Transverse colon (tissue), 4 donors: ENCODE data around the gene SERPINH1. TPM values are rescaled to one million over a fixed set of nuclear protein-coding genes. Genes with fewer than 3 reads are reported as not detected.

Experiments
- DNase-seq: peaks from one replicate; pipeline ENCODE4 v3.0.0-alpha.2; 2019
- H3K27ac ChIP-seq, 4 donors: fragments of 200-600 bp; sonication (generic); 2 replicates each; pipeline ENCODE4 v1.5.1; 2016 to 2018; ENCODE audit warnings: inconsistent platforms in 4 of 4
- H3K27me3 ChIP-seq: fragments of 200-600 bp; sonication (generic); 2 replicates; pipeline ENCODE4 v1.5.1; 2017; ENCODE audit warnings: inconsistent platforms
- H3K36me3 ChIP-seq, 4 donors: fragments of 200-600 bp; sonication (generic); 2 replicates each; pipeline ENCODE4 v1.5.1; 2017 to 2019; ENCODE audit warnings: inconsistent platforms in 4 of 4
- H3K4me1 ChIP-seq, 4 donors: fragments of 200-600 bp; sonication (generic); 2 replicates each; pipeline ENCODE4 v1.5.1; 2017 to 2020; ENCODE audit warnings: inconsistent platforms in 4 of 4
- H3K4me3 ChIP-seq, 4 donors: fragments of 200-600 bp; sonication (generic); 1 replicate in 1 of 4; 2 replicates in 3 of 4; pipeline versions ENCODE4 v1.5.1 to v1.6.1; 2017 to 2019; ENCODE audit warnings: inconsistent platforms in 4 of 4
- H3K9me3 ChIP-seq, 2 donors: fragments of 200-600 bp; sonication (generic); 2 replicates each; pipeline ENCODE4 v1.5.1; 2017 to 2019; ENCODE audit warnings: inconsistent platforms in 2 of 2
- EP300 ChIP-seq: sonication (generic); formaldehyde crosslinking; IDR thresholded peaks from one replicate; pipeline ENCODE4 v1.6.1; 2017; ENCODE audit warnings: antibody characterized with exemption, low read depth
- POLR2A ChIP-seq: fragments of 450-650 bp; IDR thresholded peaks from one replicate; pipeline ENCODE4 v1.6.1; 2016; ENCODE audit warnings: antibody characterized with exemption, mild to moderate bottlenecking, moderate library complexity
- POLR2AphosphoS5 ChIP-seq, 3 donors: sonication (generic); formaldehyde crosslinking; IDR thresholded peaks; one replicate each; pipeline ENCODE4 v1.6.1; 2016; ENCODE audit warnings: antibody characterized with exemption in 3 of 3
- WGBS, 2 donors: methylation state at CpG; one replicate each; pipeline ENCODE4 v1.1.5; 2018; ENCODE audit warnings: low coverage in 1 of 2; 5-methylcytosine and 5-hydroxymethylcytosine counted together
- in situ Hi-C, 4 donors: fragments of 200-750 bp; cut with MboI; loops; one replicate each; pipeline versions ENCODE4 v1.15.0 to v1.15.1; 2017; ENCODE audit warnings: low sequenced_read_pairs in 3 of 4, low pct_ligation_motif_present in 1 of 4, low pct_unique_long_range_greater_than_20kb in 1 of 4
- intact Hi-C: fragments of 100-400 bp; cut with DNase I; formaldehyde crosslinking; loops from one replicate; pipeline ENCODE4 v1.15.1; 2023; ENCODE audit warnings: low total_unique reads
- total RNA-seq, 4 donors: library from RNA; depleted of rRNA; stranded (reverse); fragments of >200 nt; gene quantifications; one replicate each; pipeline ENCODE4 v1.1.0, GENCODE V29; 2016
- TF ChIP-seq, protein P1 (sequence below), 5 experiments: fragments of 200-600 bp in 3 of 5; fragments of 450-650 bp in 2 of 5; sonication (generic) in 3 of 5; IDR thresholded peaks; 1 replicate in 2 of 5; 2 replicates in 3 of 5; pipeline ENCODE4 v1.5.1; 2016 to 2017; ENCODE audit warnings: antibody characterized with exemption in 5 of 5, inconsistent platforms in 3 of 5, mild to moderate bottlenecking in 2 of 5, moderate library complexity in 1 of 5

SERPINH1 gene
- total RNA-seq, 4 donors from 2014 or later, result 34.8 to 169 (median 76.0) TPM

DNA sequence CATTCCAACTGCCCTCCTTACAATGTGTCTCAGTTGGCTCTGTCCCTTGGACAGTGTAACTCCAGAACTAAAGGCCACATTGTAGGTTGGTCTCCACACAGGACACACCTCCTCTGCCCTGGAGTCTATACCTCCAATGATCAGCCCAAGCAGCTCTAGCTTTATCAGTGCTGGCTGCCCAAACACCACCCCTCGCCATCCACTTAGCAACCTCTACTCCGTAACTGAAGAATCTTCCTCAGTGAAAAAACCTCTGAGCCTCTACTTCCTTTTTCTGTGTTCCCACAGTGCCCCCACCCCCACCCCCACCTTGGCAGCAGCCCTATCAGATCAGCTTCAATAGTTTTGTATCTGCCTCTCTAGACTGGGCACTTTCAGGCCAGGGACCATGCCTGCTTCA lies 33.4 kb downstream of the SERPINH1 start:
- peaks cover 0 to 13% (median 0%) of the 10 kb centered on the region in 4 donors for H3K4me1 ChIP-seq
- no peaks in the 10 kb centered on the region for H3K9me3 ChIP-seq
- WGBS, 2 donors, result 74 to 92% methylated on average over 2 of the region's 2 CpGs
- TF ChIP-seq POLR2AphosphoS5 (IDR thresholded peaks at IDR 0.05), result no peak
- TF ChIP-seq POLR2A, result no peak
- TF ChIP-seq EP300, result no peak
- TF ChIP-seq, protein P1, sequence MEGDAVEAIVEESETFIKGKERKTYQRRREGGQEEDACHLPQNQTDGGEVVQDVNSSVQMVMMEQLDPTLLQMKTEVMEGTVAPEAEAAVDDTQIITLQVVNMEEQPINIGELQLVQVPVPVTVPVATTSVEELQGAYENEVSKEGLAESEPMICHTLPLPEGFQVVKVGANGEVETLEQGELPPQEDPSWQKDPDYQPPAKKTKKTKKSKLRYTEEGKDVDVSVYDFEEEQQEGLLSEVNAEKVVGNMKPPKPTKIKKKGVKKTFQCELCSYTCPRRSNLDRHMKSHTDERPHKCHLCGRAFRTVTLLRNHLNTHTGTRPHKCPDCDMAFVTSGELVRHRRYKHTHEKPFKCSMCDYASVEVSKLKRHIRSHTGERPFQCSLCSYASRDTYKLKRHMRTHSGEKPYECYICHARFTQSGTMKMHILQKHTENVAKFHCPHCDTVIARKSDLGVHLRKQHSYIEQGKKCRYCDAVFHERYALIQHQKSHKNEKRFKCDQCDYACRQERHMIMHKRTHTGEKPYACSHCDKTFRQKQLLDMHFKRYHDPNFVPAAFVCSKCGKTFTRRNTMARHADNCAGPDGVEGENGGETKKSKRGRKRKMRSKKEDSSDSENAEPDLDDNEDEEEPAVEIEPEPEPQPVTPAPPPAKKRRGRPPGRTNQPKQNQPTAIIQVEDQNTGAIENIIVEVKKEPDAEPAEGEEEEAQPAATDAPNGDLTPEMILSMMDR (IDR thresholded peaks at IDR 0.05), result no peak
- H3K27ac ChIP-seq, result no peak overlapping the region
- H3K4me3 ChIP-seq, result no peak overlapping the region
- intact Hi-C loops (no loop called here), in situ Hi-C loops (no loop called here)
- H3K27me3 ChIP-seq, result no peaks in the 10 kb centered on the region
- no peak for DNase-seq
- H3K36me3 ChIP-seq, result no peaks in the 10 kb centered on the region

DNA sequence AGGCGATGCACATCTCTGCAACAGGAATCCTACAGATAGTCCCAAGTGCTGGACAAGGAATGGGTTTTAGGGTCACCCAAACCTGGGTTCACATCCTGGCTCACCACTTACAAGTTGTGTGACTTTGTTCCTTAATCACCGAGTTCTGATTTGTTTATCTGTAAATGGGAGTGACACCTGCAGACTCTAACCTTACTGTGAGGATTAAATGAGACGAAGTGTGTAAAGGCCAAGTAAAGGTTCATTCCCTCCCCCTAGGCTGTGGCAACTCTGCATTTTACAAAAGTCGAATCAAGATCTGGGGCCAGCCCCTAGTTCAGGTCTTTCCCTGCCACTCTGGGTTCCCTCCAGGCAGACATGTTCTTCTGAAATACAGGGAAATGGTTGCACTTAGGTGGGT lies 34.9 kb downstream of the SERPINH1 start:
- WGBS, 2 donors, result 70 to 74% methylated on average over 4 of the region's 4 CpGs
- H3K27me3 ChIP-seq, result no peaks in the 10 kb centered on the region
- no peak for TF ChIP-seq EP300
- no peak for TF ChIP-seq POLR2A
- TF ChIP-seq POLR2AphosphoS5 (IDR thresholded peaks at IDR 0.05), result no peak
- peaks cover 0 to 13% (median 0%) of the 10 kb centered on the region in 4 donors for H3K4me1 ChIP-seq
- H3K4me3 ChIP-seq, result no peak overlapping the region
- DNase-seq, result no peak
- in situ Hi-C loops, result no loop called here
- H3K9me3 ChIP-seq, result no peaks in the 10 kb centered on the region
- no peaks in the 10 kb centered on the region for H3K36me3 ChIP-seq
- no peak overlapping the region for H3K27ac ChIP-seq
- intact Hi-C loops, result no loop called here

DNA sequence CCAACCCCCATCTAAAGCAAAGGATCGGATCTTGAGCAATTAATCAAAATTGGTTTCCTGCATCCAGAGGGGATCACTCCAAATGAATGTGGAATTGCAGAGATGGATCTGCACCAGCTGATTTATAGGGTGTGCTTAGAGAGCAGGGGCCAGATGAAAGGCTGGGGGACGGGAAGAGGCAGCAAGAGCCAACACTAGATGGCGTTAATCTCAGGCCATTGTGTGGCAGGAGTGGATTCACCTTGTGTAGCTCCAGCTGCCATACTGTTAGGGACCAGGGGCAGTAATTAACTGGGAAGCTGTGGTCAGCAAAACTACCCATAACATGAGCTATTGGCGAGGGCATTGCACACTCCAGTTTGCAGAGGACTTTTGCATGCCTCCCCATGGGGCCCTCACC lies 35.6 kb downstream of the SERPINH1 start:
- no peak for DNase-seq
- WGBS, 2 donors, result 54 to 86% methylated on average over 1 to 4 of the region's 4 CpGs
- intact Hi-C loops, result no loop called here
- Histone ChIP-seq H3K36me3 (no peaks in the 10 kb centered on the region), H3K27me3 (no peaks in the 10 kb centered on the region), H3K27ac (no peak overlapping the region), H3K4me3 (no peak overlapping the region), H3K9me3 (no peaks in the 10 kb centered on the region), H3K4me1 (peaks cover 0 to 9% (median 0%) of the 10 kb centered on the region in 4 donors)
- in situ Hi-C loops, result no loop called here
- TF ChIP-seq, protein P1 (IDR thresholded peaks at IDR 0.05), result peak in 3 of 5 experiments; percentile 16 to 37 (median 36)
- TF ChIP-seq POLR2AphosphoS5 (IDR thresholded peaks at IDR 0.05), result no peak
- TF ChIP-seq EP300, result no peak

DNA sequence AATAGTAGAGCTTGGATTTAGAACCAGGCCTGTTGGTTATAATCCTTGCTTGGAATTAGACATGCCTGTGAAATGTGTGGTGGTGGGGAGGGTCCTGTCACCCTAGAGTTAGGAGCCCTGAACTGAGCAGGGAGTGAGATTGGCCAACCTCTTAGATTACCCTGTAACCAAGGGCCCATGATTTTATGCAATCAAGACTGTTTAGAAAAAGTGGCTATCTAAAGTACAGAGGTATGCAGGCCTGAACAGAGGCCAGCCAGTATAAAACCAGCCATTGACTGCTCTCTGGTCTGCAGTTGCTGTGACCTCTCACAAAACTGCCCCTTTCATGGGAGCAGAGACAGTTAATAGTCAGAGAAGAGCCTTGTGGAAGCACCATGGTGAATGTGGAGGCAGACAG lies 36.2 kb downstream of the SERPINH1 start:
- no peak for DNase-seq
- Histone ChIP-seq H3K36me3 (no peaks in the 10 kb centered on the region), H3K27me3 (no peaks in the 10 kb centered on the region), H3K4me3 (no peak overlapping the region), H3K27ac (no peak overlapping the region), H3K9me3 (no peaks in the 10 kb centered on the region), H3K4me1 (peaks cover 0 to 3% (median 0%) of the 10 kb centered on the region in 4 donors)
- intact Hi-C loops (no loop called here), in situ Hi-C loops (no loop called here)
- TF ChIP-seq, protein P1 (IDR thresholded peaks at IDR 0.05), result no peak
- TF ChIP-seq EP300 (no peak), POLR2AphosphoS5 (IDR thresholded peaks at IDR 0.05) (no peak), POLR2A (no peak)

DNA sequence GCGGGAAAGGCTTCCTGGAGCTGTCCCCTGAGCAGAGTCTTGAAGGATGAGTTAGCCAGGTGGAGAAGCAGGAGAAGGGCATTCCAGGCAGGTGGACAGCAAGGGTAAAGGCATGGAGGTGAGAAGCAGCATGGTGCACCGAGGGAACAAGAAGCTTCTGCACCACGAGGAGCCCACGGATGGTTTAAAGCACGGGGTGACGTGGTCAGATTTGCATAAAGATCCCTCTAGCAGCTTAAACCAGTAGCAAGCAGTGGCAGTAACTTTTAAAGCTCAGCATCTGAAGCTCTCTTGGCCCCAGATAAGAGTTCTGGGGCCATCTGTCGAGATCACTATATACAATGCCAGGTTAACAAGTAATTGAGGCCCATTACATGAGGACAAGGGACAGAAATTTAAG lies 36.8 kb downstream of the SERPINH1 start:
- no peak for TF ChIP-seq EP300
- TF ChIP-seq POLR2AphosphoS5 (IDR thresholded peaks at IDR 0.05), result no peak
- TF ChIP-seq POLR2A, result no peak
- TF ChIP-seq, protein P1 (IDR thresholded peaks at IDR 0.05), result no peak
- Histone ChIP-seq H3K4me3 (no peak overlapping the region), H3K27me3 (no peaks in the 10 kb centered on the region), H3K27ac (no peak overlapping the region), H3K36me3 (no peaks in the 10 kb centered on the region), H3K4me1 (no peaks in the 10 kb centered on the region), H3K9me3 (no peaks in the 10 kb centered on the region)
- intact Hi-C loops (no loop called here), in situ Hi-C loops (no loop called here)
- WGBS, 2 donors, result 70 to 85% methylated on average over 2 to 7 of the region's 7 CpGs
- no peak for DNase-seq
